HG03432 (cell line): ENCODE data around the gene ERP27.

Source experiments
- ATAC-seq: cut with Tn5 transposase; IDR thresholded peaks from one replicate; pipeline ENCODE4 v1.9.1; 2021; ENCODE audit warnings: mild to moderate bottlenecking, moderate library complexity; ENCODE audit not compliant: unreplicated experiment

ERP27 gene

DNA sequence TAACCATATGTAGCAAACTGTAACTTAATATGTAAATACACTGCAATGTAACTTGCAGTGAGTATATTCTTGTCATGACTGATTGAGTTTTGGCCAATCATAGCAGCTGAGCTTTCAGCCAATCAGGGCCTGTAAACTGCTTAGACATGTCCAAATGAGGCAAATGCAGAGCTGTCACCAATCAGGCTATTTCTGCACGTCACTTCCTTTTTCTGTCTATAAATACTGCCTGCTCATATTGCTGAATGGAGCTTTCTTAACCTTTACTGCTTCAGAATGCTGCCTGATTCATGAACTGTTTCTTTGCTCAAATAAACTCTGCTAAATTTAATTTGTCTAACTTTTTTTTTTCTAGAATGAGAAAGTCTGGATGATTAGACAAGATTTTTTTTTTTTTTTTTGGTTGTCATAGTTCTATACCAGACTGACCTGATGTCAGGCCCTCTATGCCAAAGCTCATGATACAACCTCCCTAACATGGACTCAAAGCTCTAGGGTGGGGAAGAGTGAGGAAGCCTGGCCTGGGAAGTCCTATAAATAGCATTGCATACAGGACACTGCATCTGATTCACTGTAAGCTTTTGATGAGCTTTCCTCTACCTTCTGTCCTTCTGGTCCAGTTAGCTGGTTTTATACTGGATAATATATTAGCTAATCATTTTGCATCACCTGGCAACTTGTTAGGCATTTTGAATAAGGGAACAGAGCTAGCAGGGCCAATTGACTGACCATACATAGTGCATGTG is 64.7 kb downstream of the ERP27 start:
- ATAC-seq: no peak

DNA sequence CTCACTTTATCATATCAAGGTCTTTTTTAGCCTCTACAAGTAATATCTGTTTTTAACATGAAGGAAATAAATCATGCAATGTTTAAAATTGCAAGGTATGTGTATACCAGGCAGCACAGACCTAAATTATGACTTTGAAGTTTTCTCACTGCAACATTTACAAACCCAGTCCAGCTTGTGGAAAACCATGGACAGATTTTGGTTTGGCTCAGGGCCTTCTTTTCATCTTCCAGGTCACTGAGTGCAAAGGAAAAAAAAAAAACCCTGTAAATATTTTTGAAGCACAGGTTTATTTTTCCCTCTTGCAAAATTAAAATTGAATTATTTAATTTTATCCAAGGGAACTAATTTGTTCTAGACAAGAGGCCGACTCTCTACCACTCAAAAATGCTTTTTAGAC is 66.5 kb downstream of the ERP27 start:
- ATAC-seq: no peak

DNA sequence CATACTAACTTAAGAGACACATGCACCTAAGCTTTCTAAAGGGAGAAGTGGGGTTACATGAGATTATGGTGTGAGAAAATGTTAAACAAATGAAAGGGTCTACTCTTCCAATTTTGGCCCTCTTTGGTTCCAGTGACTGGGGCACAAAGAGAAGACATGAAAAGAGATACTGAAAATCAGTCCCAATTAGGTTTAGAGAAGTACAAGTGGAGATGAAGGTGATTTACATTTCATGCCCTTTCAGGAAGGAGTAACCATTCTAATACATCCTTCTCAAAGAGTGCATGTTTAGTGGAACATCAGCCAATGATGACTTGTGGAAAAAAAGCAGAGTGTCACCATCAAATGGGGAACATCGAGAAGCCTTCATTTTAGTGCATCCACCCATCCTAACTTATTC is 67.1 kb downstream of the ERP27 start:
- no peak for ATAC-seq

DNA sequence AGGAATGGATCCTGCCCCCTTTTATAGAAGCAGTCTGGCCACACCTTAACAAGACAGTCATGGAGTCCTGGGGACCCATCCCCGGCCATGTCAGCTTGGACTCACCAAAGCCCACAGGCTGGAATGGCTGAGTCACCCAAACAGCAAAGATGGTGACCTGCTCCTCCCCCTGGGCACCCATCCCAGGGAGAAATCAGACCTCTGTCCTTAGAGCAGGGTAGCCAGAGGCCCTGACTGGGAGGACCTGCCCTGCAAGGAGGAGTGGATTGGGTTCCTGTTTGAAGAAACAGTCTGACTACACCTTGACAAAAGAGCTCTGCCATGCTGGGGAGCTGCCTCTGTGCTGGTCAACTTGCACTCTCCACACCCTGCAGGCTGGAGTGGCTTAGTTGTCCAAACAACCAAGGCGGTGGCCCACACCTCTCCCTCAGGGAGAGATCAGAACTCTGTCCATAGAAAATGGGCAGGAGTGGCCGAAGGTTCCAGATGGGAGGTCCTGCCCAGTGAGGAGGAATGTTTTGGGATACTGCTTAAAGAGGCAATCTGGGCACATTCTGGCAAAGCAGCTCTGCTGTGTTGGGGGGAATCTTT is 69.3 kb downstream of the ERP27 start:
- ATAC-seq: no peak
